Renal pelvis (tissue), 4 donors: ENCODE data around the gene NDC1. TPM values are rescaled to one million over a fixed set of nuclear protein-coding genes. Genes with fewer than 3 reads are reported as not detected.

Experiments used
- DNase-seq: peaks from one replicate; pipeline ENCODE4 v3.0.0-alpha.2; 2013
- polyA plus RNA-seq, 3 donors: library from polyadenylated mRNA; unstranded; fragments of 120-200 nt; gene quantifications; one replicate each; pipeline ENCODE4 v1.2.1, GENCODE V29; 2013; ENCODE audit not compliant: insufficient read length in 3 of 3

Gene NDC1
- polyA plus RNA-seq, 3 donors: 27.1 to 29.4 (median 28.4) TPM

GRCh38 chr1:53733447-53733931 lies 104.6 kb downstream of the NDC1 start:
- DNase-seq: no peak

- no peak for DNase-seq
Measured at GRCh38 chr1:53732912-53733317, 105.2 kb downstream of the NDC1 start.

- no peak for DNase-seq
Measured at GRCh38 chr1:53732409-53732808, 105.7 kb downstream of the NDC1 start.

GRCh38 chr1:53731779-53732305 lies 106.3 kb downstream of the NDC1 start:
- no peak for DNase-seq

- no peak for DNase-seq
Measured at GRCh38 chr1:53731043-53731600, 107.0 kb downstream of the NDC1 start.

GRCh38 chr1:53730224-53730865 lies 107.8 kb downstream of the NDC1 start:
- no peak for DNase-seq

GRCh38 chr1:53729456-53730223 lies 108.5 kb downstream of the NDC1 start:
- no peak for DNase-seq

GRCh38 chr1:53728702-53729455 lies 109.2 kb downstream of the NDC1 start:
- DNase-seq: no peak

GRCh38 chr1:53728196-53728595 lies 109.9 kb downstream of the NDC1 start:
- DNase-seq: no peak

GRCh38 chr1:53727461-53728092 lies 110.5 kb downstream of the NDC1 start:
- DNase-seq: no peak

- DNase-seq: no peak
Measured at GRCh38 chr1:53726009-53726600, 112.0 kb downstream of the NDC1 start.

GRCh38 chr1:53725238-53725689 lies 112.8 kb downstream of the NDC1 start:
- no peak for DNase-seq

GRCh38 chr1:53722025-53722424 lies 116.1 kb downstream of the NDC1 start:
- DNase-seq: no peak

- DNase-seq: no peak
Measured at GRCh38 chr1:53721088-53721487, 117.0 kb downstream of the NDC1 start.

- DNase-seq: no peak
Measured at GRCh38 chr1:53719469-53719868, 118.6 kb downstream of the NDC1 start.

GRCh38 chr1:53718443-53718842 lies 119.7 kb downstream of the NDC1 start:
- no peak for DNase-seq

- DNase-seq: no peak
Measured at GRCh38 chr1:53717025-53717804, 120.9 kb downstream of the NDC1 start.

- no peak for DNase-seq
Measured at GRCh38 chr1:53716150-53716549, 121.9 kb downstream of the NDC1 start.

- no peak for DNase-seq
Measured at GRCh38 chr1:53715478-53715877, 122.6 kb downstream of the NDC1 start.
